GM12878 (cell line): ENCODE data around the gene CCS. TPM values are rescaled to one million over a fixed set of nuclear protein-coding genes. Genes with fewer than 3 reads are reported as not detected.

Experiments used
- ATAC-seq: fragments of 200-7000 bp; cut with Tn5 transposase; 3 replicates; pipeline ENCODE4 v1.9.1; 2020; ENCODE audit warnings: mild to moderate bottlenecking, moderate library complexity
- BruUV-seq: library from RNA; stranded (reverse); fragments of 400-500 nt; replicated peaks from 2 replicates; lab custom pipeline; 2021; lab: Mats Ljungman, UMichigan
- CTCF ChIA-PET: fragments of 300-600 bp; sonication (Branson Sonifier 250); formaldehyde crosslinking; extraction: SDS; loops from one replicate; lab custom pipeline; 2021; ENCODE audit warnings: inconsistent platforms; lab: Yijun Ruan, JAX
- POLR2A ChIA-PET: fragments of 350-600 bp; formaldehyde crosslinking; extraction: SDS; loops from one replicate; lab custom pipeline; 2021; ENCODE audit warnings: inconsistent platforms; lab: Charles Lee
- RAD21 ChIA-PET: fragments of 300-600 bp; sonication (Branson Sonifier 250); formaldehyde crosslinking; loops from one replicate; lab custom pipeline; 2023; ENCODE audit warnings: antibody characterized with exemption; ENCODE audit not compliant: unreplicated experiment; lab: Charles Lee
- SMC1A ChIA-PET: fragments of 300-600 bp; sonication (Branson Sonifier 250); formaldehyde crosslinking; loops from one replicate; lab custom pipeline; 2023; ENCODE audit not compliant: unreplicated experiment, uncharacterized antibody; lab: Charles Lee
- DNase-seq: peaks from one replicate; pipeline ENCODE4 v3.0.0-alpha.2; 2011; ENCODE audit warnings: low read depth, low spot score
- FAIRE-seq: peaks from 3 replicates; lab custom pipeline; 2011; peaks lifted over from hg19 to GRCh38; lab: Jason Lieb, UNC
- H2AFZ ChIP-seq: 2 replicates; pipeline ENCODE4 v1.6.0; 2011; ENCODE audit warnings: low read depth, low read length, control low read depth; ENCODE audit not compliant: control insufficient read depth
- H3K27ac ChIP-seq: 2 replicates; pipeline ENCODE4 v1.5.1; 2011; ENCODE audit warnings: control low read depth; ENCODE audit not compliant: control insufficient read depth, insufficient read depth
- H3K27me3 ChIP-seq, 2 experiments: replicated peaks in 1 of 2; 2 replicates each; pipeline versions ENCODE4 v1.6.0 to v1.6.1; 2011; ENCODE audit warnings: low read length in 1 of 2; ENCODE audit not compliant: control insufficient read depth in 2 of 2, insufficient read depth in 2 of 2
- H3K36me3 ChIP-seq, 2 experiments: 2 replicates each; pipeline ENCODE4 v1.5.1; 2011; ENCODE audit warnings: low read length in 1 of 2; ENCODE audit not compliant: control insufficient read depth in 2 of 2, insufficient read depth in 2 of 2
- H3K4me1 ChIP-seq: 2 replicates; pipeline ENCODE4 v1.6.1; 2011; ENCODE audit warnings: mild to moderate bottlenecking, low read length, moderate library complexity, mixed read lengths; ENCODE audit not compliant: control insufficient read depth, insufficient read depth
- H3K4me2 ChIP-seq: 2 replicates; pipeline ENCODE4 v1.6.0; 2011; ENCODE audit warnings: control low read depth; ENCODE audit not compliant: control insufficient read depth, insufficient read depth
- H3K4me3 ChIP-seq: fragments of 200-600 bp; sonication (generic); 2 replicates; pipeline ENCODE4 v1.5.1; 2016
- H3K79me2 ChIP-seq: 2 replicates; pipeline ENCODE4 v1.6.0; 2011; ENCODE audit warnings: low read length; ENCODE audit not compliant: control insufficient read depth, insufficient read depth
- H3K9ac ChIP-seq: 2 replicates; pipeline ENCODE4 v1.8.0; 2011; ENCODE audit warnings: low read length, control low read depth, mixed read lengths; ENCODE audit not compliant: control insufficient read depth, insufficient read depth
- H3K9me3 ChIP-seq: replicated peaks from 3 replicates; pipeline ENCODE4 v1.5.1; 2011; ENCODE audit warnings: mild to moderate bottlenecking, low read length; ENCODE audit not compliant: control insufficient read depth, insufficient read depth
- H4K20me1 ChIP-seq: 2 replicates; pipeline ENCODE4 v1.6.0; 2011; ENCODE audit not compliant: control insufficient read depth, insufficient read depth
- BHLHE40 ChIP-seq, 2 experiments: fragments of 450-650 bp in 1 of 2; IDR thresholded peaks; 2 replicates each; pipeline ENCODE4 v1.6.1; 2011 to 2017; ENCODE audit warnings: low read depth in 2 of 2, borderline replicate concordance in 1 of 2, improper control_type of control experiment in 1 of 2, low read length in 1 of 2, mild to moderate bottlenecking in 1 of 2
- FOS ChIP-seq: IDR thresholded peaks from 3 replicates; pipeline ENCODE4 v1.6.1; 2011; ENCODE audit warnings: borderline replicate concordance; ENCODE audit not compliant: insufficient read length; ENCODE audit errors: extremely low read depth
- FOXM1 ChIP-seq: IDR thresholded peaks from 2 replicates; pipeline ENCODE4 v1.6.1; 2012; ENCODE audit warnings: low read depth, mild to moderate bottlenecking, inconsistent platforms, low read length, moderate library complexity
- POLR2AphosphoS2 ChIP-seq: IDR thresholded peaks from 2 replicates; pipeline ENCODE4 v1.6.1; 2011; ENCODE audit warnings: low read depth, mild to moderate bottlenecking, low read length, improper control_type of control experiment, moderate library complexity
- SMARCA5 ChIP-seq: fragments of 450-650 bp; IDR thresholded peaks from 2 replicates; pipeline ENCODE4 v1.6.1; 2017; ENCODE audit warnings: mild to moderate bottlenecking
- ZBTB40 ChIP-seq: fragments of 450-650 bp; IDR thresholded peaks from 2 replicates; pipeline ENCODE4 v1.6.1; 2016; ENCODE audit warnings: mild to moderate bottlenecking, moderate library complexity, borderline replicate concordance
- WGBS: methylation state at CpG from one replicate; pipeline ENCODE4 v1.1.6; 2016; ENCODE audit warnings: low lambda C conversion rate; ENCODE audit not compliant: insufficient replicate concordance, insufficient coverage; ENCODE audit errors: missing lambda C conversion rate; 5-methylcytosine and 5-hydroxymethylcytosine counted together
- in situ Hi-C: fragments of 300-500 bp; cut with MboI; formaldehyde crosslinking; loops from 9 replicates; pipeline ENCODE4 v1.14.3; 2018; ENCODE audit warnings: mixed read lengths
- intact Hi-C: fragments of 100-400 bp; cut with micrococcal nuclease; formaldehyde crosslinking; loops from one replicate; pipeline ENCODE4 v1.14.2; 2022; ENCODE audit not compliant: unreplicated experiment
- polyA plus RNA-seq, 11 experiments: library from polyadenylated mRNA; depleted of rRNA in 4 of 11; unstranded in 6 of 11; stranded (reverse) in 5 of 11; fragments of >200 nt; fragmentation: Nextera tagmentation in 4 of 11; fragmentation: Illumina TruSeq in 1 of 11; extraction: Ambion mirVana in 4 of 11; extraction: Trizol in 1 of 11; gene quantifications; 1 replicate in 1 of 11; 2 replicates in 10 of 11; pipeline versions ENCODE4 v1.2.1 to v1.2.3, GENCODE V29; 2011 to 2016; ENCODE audit warnings: inconsistent platforms in 2 of 11, missing spikeins in 2 of 11, low read depth in 1 of 11
- total RNA-seq, 4 experiments: library from RNA; depleted of rRNA in 3 of 4; stranded (reverse); fragments of >200 nt in 3 of 4; fragmentation: Illumina TruSeq in 1 of 4; extraction: Trizol in 1 of 4; gene quantifications; 2 replicates each; pipeline versions ENCODE4 v1.2.1 to v1.2.3, GENCODE V29; 2013 to 2021
- TF ChIP-seq, protein P1 (sequence below): IDR thresholded peaks from 2 replicates; pipeline ENCODE4 v1.6.1; 2011; ENCODE audit warnings: borderline replicate concordance, low read depth, mild to moderate bottlenecking, moderate library complexity, low read length; ENCODE audit not compliant: insufficient read depth, poor library complexity, severe bottlenecking

CCS gene
- total and polyA plus RNA-seq, 10 of the 15 experiments (the other 5 are each of a cell fraction or from before 2014, with no cell fraction given) = 1.5 to 44.2 (median 30.6) TPM

- TF ChIP-seq, protein P1, sequence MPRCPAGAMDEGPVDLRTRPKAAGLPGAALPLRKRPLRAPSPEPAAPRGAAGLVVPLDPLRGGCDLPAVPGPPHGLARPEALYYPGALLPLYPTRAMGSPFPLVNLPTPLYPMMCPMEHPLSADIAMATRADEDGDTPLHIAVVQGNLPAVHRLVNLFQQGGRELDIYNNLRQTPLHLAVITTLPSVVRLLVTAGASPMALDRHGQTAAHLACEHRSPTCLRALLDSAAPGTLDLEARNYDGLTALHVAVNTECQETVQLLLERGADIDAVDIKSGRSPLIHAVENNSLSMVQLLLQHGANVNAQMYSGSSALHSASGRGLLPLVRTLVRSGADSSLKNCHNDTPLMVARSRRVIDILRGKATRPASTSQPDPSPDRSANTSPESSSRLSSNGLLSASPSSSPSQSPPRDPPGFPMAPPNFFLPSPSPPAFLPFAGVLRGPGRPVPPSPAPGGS = no peak
- TF ChIP-seq POLR2AphosphoS2 = no peak
- no peak for TF ChIP-seq BHLHE40 (IDR thresholded peaks at IDR 0.05; ENCODE audit: borderline replicate concordance in 1 of 2, low read depth in 2 of 2, low read length in 1 of 2)
- TF ChIP-seq FOXM1 = no peak
These were observed 284 bp downstream of the CCS start (continued) for GRCh38 chr11:66593303-66593635.

- no TSS peak for BruUV-seq
- Histone ChIP-seq H3K36me3 (no peaks in the 10 kb centered on the region), H3K9me3 (no peaks in the 10 kb centered on the region), H3K4me2 (peak overlapping the region; percentile 97), H3K27me3 (no peaks in the 10 kb centered on the region), H4K20me1 (no peaks in the 10 kb centered on the region), H3K27ac (peak overlapping the region; percentile 62), H3K4me1 (peaks cover 13% of the 10 kb centered on the region), H3K79me2 (peaks cover 23% of the 10 kb centered on the region), H3K9ac (peak overlapping the region; percentile 95), H2AFZ (peak overlapping the region; percentile 91), H3K4me3 (peak overlapping the region; percentile 85)
- ChIA-PET POLR2A (interaction anchor here (0.8 to 6.9 kb wide), 8 partner anchors 12 to 262 kb away, joined by 3 to 60 read pairs (median 3); partner anchors contain the start of genes RBM14, RBM4 and RBM4B), SMC1A (interaction anchor here (0.9 to 4.2 kb wide), 4 partner anchors 13 to 84 kb away, joined by 3 to 19 read pairs (median 10); partner anchors contain the start of genes RBM14 and RBM4B), CTCF (interaction anchor here (0.7 to 7.7 kb wide), 5 partner anchors 13 to 85 kb away, joined by 3 to 75 read pairs (median 21); partner anchors contain the start of genes RBM4 and RBM4B), RAD21 (interaction anchor here (1.3 to 3.3 kb wide), 2 partner anchors 16 to 84 kb away, joined by 3 to 27 read pairs; partner anchors contain the start of gene RBM4B)
- 0 out of 2 replicates have a peak, but pooled peaks have one; percentile 1 for TF ChIP-seq SMARCA5
- TF ChIP-seq FOS = no peak
- TF ChIP-seq ZBTB40 = no peak
- in situ Hi-C loops (no loop called here), intact Hi-C loops (loop anchor here (2.0 to 5.0 kb wide), 2 partner anchors 23 to 84 kb away; partner anchors contain the start of genes RBM14 and RBM4B)
- no peak for DNase-seq
- no peak; the same call in 2 of the 3 replicates for ATAC-seq
- WGBS = 34% methylated on average over 7 of the region's 7 CpGs
- no peak for FAIRE-seq
These were observed 665 bp downstream of the CCS start for GRCh38 chr11:66593650-66594049.
